Ishikawa (cell line): ENCODE data around the gene PRAMEF11.
"Not testable (repeated sequence)": the region's sequence is repeated elsewhere in the genome, so short reads cannot be mapped to it uniquely, and the experiment has no call there.

Source experiments
- EGR1 ChIP-seq: IDR thresholded peaks from 2 replicates; pipeline ENCODE4 v1.6.1; 2012
- EP300 ChIP-seq: IDR thresholded peaks from 2 replicates; pipeline ENCODE4 v1.6.1; 2012; ENCODE audit warnings: borderline replicate concordance
- FOXM1 ChIP-seq: IDR thresholded peaks from 2 replicates; pipeline ENCODE4 v1.6.1; 2012; ENCODE audit warnings: low read depth, borderline replicate concordance
- RAD21 ChIP-seq: IDR thresholded peaks from 2 replicates; pipeline ENCODE4 v1.6.1; 2012; ENCODE audit warnings: low read depth
- TAF1 ChIP-seq: IDR thresholded peaks from 2 replicates; pipeline ENCODE4 v1.6.1; 2012; ENCODE audit warnings: low read depth, mild to moderate bottlenecking
- TCF12 ChIP-seq: IDR thresholded peaks from 2 replicates; pipeline ENCODE4 v1.6.1; 2012; ENCODE audit warnings: low read depth
- TEAD4 ChIP-seq: IDR thresholded peaks from 2 replicates; pipeline ENCODE4 v1.6.1; 2012
- TF ChIP-seq, protein P1 (sequence below): IDR thresholded peaks from 2 replicates; pipeline ENCODE4 v1.6.1; 2012

- TF ChIP-seq TAF1, FOXM1, EP300, EGR1, TCF12, RAD21, TEAD4: not testable (repeated sequence)
- TF ChIP-seq, protein P1, sequence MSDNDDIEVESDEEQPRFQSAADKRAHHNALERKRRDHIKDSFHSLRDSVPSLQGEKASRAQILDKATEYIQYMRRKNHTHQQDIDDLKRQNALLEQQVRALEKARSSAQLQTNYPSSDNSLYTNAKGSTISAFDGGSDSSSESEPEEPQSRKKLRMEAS = not testable (repeated sequence)
Observed at GRCh38 chr1:12848620-12849019, 17.4 kb upstream of the PRAMEF11 start, which contains the start of gene HNRNPCL1.
